ENCODE data around the gene GALNS.
A peak's percentile ranks its signal among the peaks of the same experiment; 100 is the strongest.

GALNS gene

GRCh38 chr16:88881007-88881615 is 24.4 kb upstream of the GALNS start:
- no peak overlapping the region; the same call in 1 of the 2 replicates for H3K27ac ChIP-seq
- POLR2A ChIA-PET (ENCODE audit: low non-redundant PET) = no interaction called here
- no peak for DNase-seq (ENCODE audit: low spot score)
- CTCF ChIA-PET = interaction anchor here (0.6 kb wide), 2 partner anchors 209 to 288 kb away, joined by 3 read pairs; no protein-coding TSS in a partner anchor
- TF ChIP-seq CTCF (conservative IDR thresholded peaks at IDR 0.05; ENCODE audit: low read depth) = no peak

GRCh38 chr16:88880226-88881006 is 23.7 kb upstream of the GALNS start:
- ChIA-PET POLR2A (ENCODE audit: low non-redundant PET) (interaction anchor here (0.8 kb wide), 1 partner anchor 337 kb away, joined by 3 read pairs; the partner anchor contains the start of gene ZNF778), CTCF (interaction anchor here (0.6 kb wide), 1 partner anchor 210 kb away, joined by 3 read pairs; no protein-coding TSS in a partner anchor)
- no peak for TF ChIP-seq CTCF (conservative IDR thresholded peaks at IDR 0.05; ENCODE audit: low read depth)
- DNase-seq (ENCODE audit: low spot score) = no peak
- no peak overlapping the region for H3K27ac ChIP-seq

- no peak for TF ChIP-seq CTCF (conservative IDR thresholded peaks at IDR 0.05; ENCODE audit: low read depth)
- DNase-seq (ENCODE audit: low spot score) = no peak
- no peak overlapping the region for H3K27ac ChIP-seq
- ChIA-PET POLR2A (ENCODE audit: low non-redundant PET) (interaction anchor here (0.8 kb wide), 1 partner anchor 338 kb away, joined by 3 read pairs; the partner anchor contains the start of gene ZNF778), CTCF (no interaction called here)
Measured at GRCh38 chr16:88879788-88880055, 23.0 kb upstream of the GALNS start.

GRCh38 chr16:88878967-88879787 is 22.4 kb upstream of the GALNS start:
- TF ChIP-seq CTCF (conservative IDR thresholded peaks at IDR 0.05; ENCODE audit: low read depth) = no peak
- no peak overlapping the region for H3K27ac ChIP-seq
- DNase-seq (ENCODE audit: low spot score) = peak; percentile 57
- ChIA-PET POLR2A (ENCODE audit: low non-redundant PET) (interaction anchor here (0.8 kb wide), 1 partner anchor 338 kb away, joined by 3 read pairs; the partner anchor contains the start of gene ZNF778), CTCF (no interaction called here)

- H3K27ac ChIP-seq = no peak overlapping the region
- DNase-seq (ENCODE audit: low spot score) = no peak
- TF ChIP-seq CTCF (conservative IDR thresholded peaks at IDR 0.05; ENCODE audit: low read depth) = no peak
- ChIA-PET CTCF (interaction anchor here (0.7 kb wide), 1 partner anchor 754 kb away, joined by 4 read pairs; no protein-coding TSS in a partner anchor), POLR2A (ENCODE audit: low non-redundant PET) (no interaction called here)
Measured at GRCh38 chr16:88878356-88878755, 21.6 kb upstream of the GALNS start.
